Mesothelial cell of epicardium (in vitro differentiated cells): ENCODE data around the gene GOLT1B. TPM values are rescaled to one million over a fixed set of nuclear protein-coding genes. Genes with fewer than 3 reads are reported as not detected.

Experiments
- DNase-seq, 2 experiments: peaks; one replicate each; pipeline ENCODE4 v3.0.0; 2021; ENCODE audit warnings: low spot score in 2 of 2; ENCODE audit not compliant: unreplicated experiment in 2 of 2
- H3K27ac Mint-ChIP-seq: 2 replicates; pipeline ENCODE4 v1.8.0; 2021; ENCODE audit warnings: mixed read lengths
- H3K27me3 Mint-ChIP-seq: 2 replicates; pipeline ENCODE4 v1.8.0; 2021; ENCODE audit warnings: low read depth, mixed read lengths
- H3K36me3 Mint-ChIP-seq: 2 replicates; pipeline ENCODE4 v1.8.0; 2021; ENCODE audit warnings: mixed read lengths
- H3K4me1 Mint-ChIP-seq: 2 replicates; pipeline ENCODE4 v1.8.0; 2021; ENCODE audit warnings: mixed read lengths
- H3K4me3 Mint-ChIP-seq: 2 replicates; pipeline ENCODE4 v1.8.0; 2021; ENCODE audit warnings: mild to moderate bottlenecking, moderate library complexity, mixed read lengths
- H3K9me3 Mint-ChIP-seq: 2 replicates; pipeline ENCODE4 v1.8.0; 2021; ENCODE audit warnings: mixed read lengths
- total RNA-seq: library from RNA; stranded (reverse); gene quantifications from 3 replicates; pipeline ENCODE4 v1.2.1, GENCODE V29; 2021
- TF ChIP-seq, protein P1 (sequence below): fragments of 200-600 bp; sonication (generic); IDR thresholded peaks from one replicate; pipeline ENCODE4 v1.5.0; 2021; ENCODE audit warnings: antibody characterized with exemption; ENCODE audit not compliant: unreplicated experiment

The GOLT1B gene
- total RNA-seq, 1 donor from 2014 or later: 29.2 TPM

DNA sequence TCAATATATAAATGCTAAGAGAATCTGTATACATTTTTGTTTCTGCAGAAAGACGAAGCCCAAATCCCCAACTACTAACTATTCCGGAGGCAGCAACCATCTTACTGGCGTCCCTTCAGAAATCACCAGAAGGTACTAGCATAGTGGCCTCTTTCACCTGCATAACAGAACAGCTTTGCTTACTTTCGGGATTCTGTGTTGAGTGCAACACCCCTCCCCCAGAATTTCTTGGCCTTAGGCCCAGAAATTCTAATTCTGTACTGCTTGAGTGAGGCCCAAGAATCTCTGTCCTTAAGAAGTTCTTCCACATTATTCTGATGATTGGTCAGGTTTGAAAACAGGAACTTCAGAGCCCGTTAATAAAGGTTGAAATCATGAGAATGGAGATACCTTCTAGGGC lies 27.4 kb downstream of the GOLT1B start:
- no peak overlapping the region for H3K4me3 Mint-ChIP-seq

DNA sequence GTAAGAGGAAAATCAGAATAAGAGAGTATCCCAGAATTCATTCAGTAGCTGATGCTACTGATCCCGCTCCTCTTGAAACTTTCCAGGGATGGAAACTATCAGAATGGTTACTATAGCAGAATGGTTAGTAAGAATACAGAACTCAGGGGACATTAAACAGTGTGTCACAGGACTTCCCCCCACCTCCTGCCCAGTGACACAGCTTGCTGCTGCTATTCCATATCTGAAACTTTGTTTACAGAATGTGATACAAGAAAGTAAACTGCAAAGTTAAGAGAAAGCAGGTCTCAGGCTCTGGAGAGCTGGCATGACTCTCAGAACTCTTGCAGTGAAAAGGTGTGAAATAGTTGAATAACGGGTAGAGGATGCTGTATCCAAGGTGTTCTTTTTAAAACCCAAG lies 27.9 kb downstream of the GOLT1B start:
- Mint-ChIP-seq H3K9me3 (peaks cover under 1% of the 10 kb centered on the region), H3K4me3 (no peak overlapping the region), H3K36me3 (no peaks in the 10 kb centered on the region), H3K4me1 (peaks cover 11% of the 10 kb centered on the region), H3K27ac (no peak overlapping the region), H3K27me3 (peaks cover 70% of the 10 kb centered on the region)
- DNase-seq: no peak
- TF ChIP-seq, protein P1, sequence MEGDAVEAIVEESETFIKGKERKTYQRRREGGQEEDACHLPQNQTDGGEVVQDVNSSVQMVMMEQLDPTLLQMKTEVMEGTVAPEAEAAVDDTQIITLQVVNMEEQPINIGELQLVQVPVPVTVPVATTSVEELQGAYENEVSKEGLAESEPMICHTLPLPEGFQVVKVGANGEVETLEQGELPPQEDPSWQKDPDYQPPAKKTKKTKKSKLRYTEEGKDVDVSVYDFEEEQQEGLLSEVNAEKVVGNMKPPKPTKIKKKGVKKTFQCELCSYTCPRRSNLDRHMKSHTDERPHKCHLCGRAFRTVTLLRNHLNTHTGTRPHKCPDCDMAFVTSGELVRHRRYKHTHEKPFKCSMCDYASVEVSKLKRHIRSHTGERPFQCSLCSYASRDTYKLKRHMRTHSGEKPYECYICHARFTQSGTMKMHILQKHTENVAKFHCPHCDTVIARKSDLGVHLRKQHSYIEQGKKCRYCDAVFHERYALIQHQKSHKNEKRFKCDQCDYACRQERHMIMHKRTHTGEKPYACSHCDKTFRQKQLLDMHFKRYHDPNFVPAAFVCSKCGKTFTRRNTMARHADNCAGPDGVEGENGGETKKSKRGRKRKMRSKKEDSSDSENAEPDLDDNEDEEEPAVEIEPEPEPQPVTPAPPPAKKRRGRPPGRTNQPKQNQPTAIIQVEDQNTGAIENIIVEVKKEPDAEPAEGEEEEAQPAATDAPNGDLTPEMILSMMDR: no peak

More for the DNA sequence above, 27.4 kb downstream of the GOLT1B start:
- Mint-ChIP-seq H3K36me3 (no peaks in the 10 kb centered on the region), H3K27ac (no peak overlapping the region), H3K9me3 (peaks cover 4% of the 10 kb centered on the region), H3K4me1 (peaks cover 11% of the 10 kb centered on the region), H3K27me3 (peaks cover 67% of the 10 kb centered on the region)
- no peak for DNase-seq
- TF ChIP-seq, protein P1: no peak

DNA sequence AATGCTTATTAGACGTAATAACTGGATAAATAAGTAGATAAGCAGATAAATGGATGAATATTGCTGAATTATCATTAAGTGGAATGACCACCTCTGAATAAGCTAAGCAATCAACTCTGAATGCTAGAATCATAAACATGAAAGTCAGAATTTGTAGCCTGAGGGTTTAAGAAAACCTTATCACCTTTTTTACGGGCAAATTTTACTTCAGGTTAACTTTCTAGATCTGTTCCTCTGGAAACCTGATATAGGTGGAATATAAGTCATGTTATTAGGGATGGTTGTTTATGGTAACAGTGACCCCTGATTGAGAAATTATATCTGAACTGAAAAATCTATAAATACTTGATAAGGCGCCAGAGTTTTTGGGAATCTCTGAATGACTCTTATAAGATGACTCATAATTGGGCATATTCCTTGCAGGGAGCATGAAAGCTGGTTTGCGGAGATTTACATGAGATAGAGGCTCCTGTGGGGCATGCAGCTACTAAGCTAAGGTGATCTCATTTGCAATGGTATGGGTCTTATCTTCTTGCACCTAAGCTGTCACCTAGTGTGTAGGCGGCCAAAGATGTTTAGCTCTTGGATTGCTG lies 36.6 kb downstream of the GOLT1B start:
- no peaks in the 10 kb centered on the region for H3K36me3 Mint-ChIP-seq
- DNase-seq: no peak
- TF ChIP-seq, protein P1: no peak
- no peak overlapping the region for H3K4me3 Mint-ChIP-seq
- no peaks in the 10 kb centered on the region for H3K4me1 Mint-ChIP-seq
- H3K27ac Mint-ChIP-seq: no peak overlapping the region
- H3K27me3 Mint-ChIP-seq: peaks cover 28% of the 10 kb centered on the region
- no peaks in the 10 kb centered on the region for H3K9me3 Mint-ChIP-seq

DNA sequence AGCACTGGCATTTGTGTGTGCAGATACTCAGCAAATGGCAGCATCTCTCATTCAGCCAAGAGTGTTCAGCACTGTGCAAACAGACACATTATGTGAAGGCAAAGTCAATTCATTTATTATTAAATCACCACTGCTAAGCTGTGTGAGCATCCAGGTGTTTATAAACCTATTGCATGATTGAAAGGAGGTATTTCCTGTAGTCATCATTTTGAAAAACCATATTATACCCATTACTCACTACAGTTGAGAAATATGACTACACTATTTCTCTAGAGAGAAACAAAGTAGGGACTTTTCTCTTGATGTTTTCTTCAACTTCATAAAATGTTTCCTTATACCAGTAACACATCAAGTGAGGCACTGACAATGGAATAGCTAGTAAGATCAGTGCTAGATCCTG lies 38.2 kb downstream of the GOLT1B start:
- H3K27me3 Mint-ChIP-seq: peaks cover 23% of the 10 kb centered on the region
- no peaks in the 10 kb centered on the region for H3K4me1 Mint-ChIP-seq
- no peaks in the 10 kb centered on the region for H3K9me3 Mint-ChIP-seq
- H3K36me3 Mint-ChIP-seq: no peaks in the 10 kb centered on the region
- TF ChIP-seq, protein P1: no peak
- DNase-seq: no peak
- no peak overlapping the region for H3K4me3 Mint-ChIP-seq
- H3K27ac Mint-ChIP-seq: no peak overlapping the region

DNA sequence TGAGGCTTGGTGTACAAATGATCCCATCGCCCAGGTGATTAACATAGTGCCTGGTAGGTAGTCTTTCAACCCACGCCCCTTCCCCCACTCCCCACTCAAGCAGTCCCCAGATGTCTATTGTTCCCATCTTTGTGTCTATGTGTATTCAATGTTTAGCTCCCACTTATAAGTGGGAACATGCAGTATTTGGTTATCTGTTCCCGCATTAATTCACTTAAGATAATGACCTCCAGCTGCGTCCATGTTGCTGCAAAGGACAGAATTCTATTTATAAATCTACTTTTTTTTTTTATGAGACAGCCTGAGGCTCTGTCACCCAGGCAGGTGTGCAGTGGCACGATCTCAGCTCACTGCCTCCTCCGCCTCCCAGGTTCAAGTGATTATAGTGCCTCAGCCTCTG lies 40.2 kb downstream of the GOLT1B start:
- TF ChIP-seq, protein P1: no peak
- peaks cover 11% of the 10 kb centered on the region for H3K27me3 Mint-ChIP-seq
- no peaks in the 10 kb centered on the region for H3K9me3 Mint-ChIP-seq
- no peak for DNase-seq
- H3K36me3 Mint-ChIP-seq: no peaks in the 10 kb centered on the region
- no peaks in the 10 kb centered on the region for H3K4me1 Mint-ChIP-seq
- no peak overlapping the region for H3K27ac Mint-ChIP-seq
- H3K4me3 Mint-ChIP-seq: no peak overlapping the region

DNA sequence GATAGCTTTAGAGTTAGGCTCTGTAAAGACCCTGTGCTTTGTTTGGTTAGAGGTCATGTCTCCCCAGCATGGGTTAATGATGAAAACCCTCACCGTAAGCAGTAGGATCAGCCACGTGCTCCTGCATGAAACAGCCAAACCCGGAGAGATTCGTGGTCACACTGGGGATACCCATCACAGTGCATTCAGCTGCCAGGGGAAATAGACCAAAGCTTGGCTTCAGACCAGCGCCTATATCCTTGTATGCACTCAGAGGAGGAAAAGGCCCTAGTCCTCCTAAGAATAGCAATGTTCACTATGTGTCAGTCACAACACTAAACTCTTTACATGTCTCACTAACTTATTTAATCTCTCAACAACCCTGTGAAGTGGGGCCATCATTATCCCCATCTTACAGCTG lies 40.8 kb downstream of the GOLT1B start:
- Mint-ChIP-seq H3K9me3 (no peaks in the 10 kb centered on the region), H3K27me3 (peaks cover 8% of the 10 kb centered on the region), H3K36me3 (no peaks in the 10 kb centered on the region), H3K4me1 (no peaks in the 10 kb centered on the region), H3K27ac (no peak overlapping the region), H3K4me3 (no peak overlapping the region)
- TF ChIP-seq, protein P1: no peak
- DNase-seq: no peak
